GM23338 (cell line): ENCODE data around the gene CD99L2. TPM values are rescaled to one million over a fixed set of nuclear protein-coding genes. Genes with fewer than 3 reads are reported as not detected.

ENCODE experiments used
- ATAC-seq: fragments of 200-7000 bp; cut with Tn5 transposase; 3 replicates; pipeline ENCODE4 v1.9.1; 2020
- DNase-seq: peaks from one replicate; pipeline ENCODE4 v3.0.0-alpha.2; 2015; ENCODE audit warnings: low spot score
- H2AFZ ChIP-seq: fragments of 200-600 bp; sonication (generic); 2 replicates; pipeline ENCODE4 v1.8.0; 2016; ENCODE audit warnings: antibody characterized with exemption, mild to moderate bottlenecking, moderate library complexity
- H3F3A ChIP-seq: fragments of 200-600 bp; sonication (generic); replicated peaks from 2 replicates; pipeline ENCODE4 v1.8.0; 2017; ENCODE audit warnings: antibody characterized with exemption, mixed run types, low read depth
- H3K27ac ChIP-seq: fragments of 200-600 bp; sonication (generic); 2 replicates; pipeline ENCODE4 v1.6.1; 2016; ENCODE audit warnings: low read depth
- H3K27me3 ChIP-seq: fragments of 200-600 bp; sonication (generic); 2 replicates; pipeline ENCODE4 v1.8.0; 2016; ENCODE audit warnings: mild to moderate bottlenecking, mixed run types, moderate library complexity; ENCODE audit not compliant: insufficient read depth
- H3K36me3 ChIP-seq: fragments of 200-600 bp; sonication (generic); 2 replicates; pipeline ENCODE4 v1.8.0; 2016; ENCODE audit warnings: mild to moderate bottlenecking; ENCODE audit not compliant: insufficient read depth
- H3K4me1 ChIP-seq: fragments of 200-600 bp; sonication (generic); 2 replicates; pipeline ENCODE4 v1.8.0; 2016; ENCODE audit warnings: mild to moderate bottlenecking, moderate library complexity; ENCODE audit not compliant: insufficient read depth
- H3K4me2 ChIP-seq: fragments of 200-600 bp; sonication (generic); 2 replicates; pipeline ENCODE4 v1.7.1; 2017; ENCODE audit warnings: mixed run types
- H3K4me3 ChIP-seq: fragments of 200-600 bp; sonication (generic); 2 replicates; pipeline ENCODE4 v1.6.1; 2016; ENCODE audit warnings: mixed run types
- H3K79me2 ChIP-seq: fragments of 200-600 bp; sonication (generic); replicated peaks from 2 replicates; pipeline ENCODE4 v1.8.0; 2017; ENCODE audit warnings: mild to moderate bottlenecking; ENCODE audit not compliant: insufficient read depth
- H3K9me2 ChIP-seq: fragments of 200-600 bp; sonication (generic); 2 replicates; pipeline ENCODE4 v1.8.0; 2017; ENCODE audit not compliant: insufficient read depth
- H4K20me1 ChIP-seq: fragments of 200-600 bp; sonication (generic); replicated peaks from 2 replicates; pipeline ENCODE4 v1.8.0; 2017; ENCODE audit warnings: mild to moderate bottlenecking; ENCODE audit not compliant: insufficient read depth
- H3K27ac Mint-ChIP-seq: 2 replicates; pipeline ENCODE4 v1.8.0; 2020; ENCODE audit warnings: inconsistent platforms, mild to moderate bottlenecking, moderate library complexity, mixed read lengths
- H3K27me3 Mint-ChIP-seq: 3 replicates; pipeline ENCODE4 v1.8.0; 2022; ENCODE audit warnings: low read depth, mild to moderate bottlenecking, moderate library complexity, mixed read lengths, inconsistent platforms; ENCODE audit not compliant: insufficient read depth, poor library complexity
- H3K36me3 Mint-ChIP-seq: 3 replicates; pipeline ENCODE4 v1.8.0; 2021; ENCODE audit warnings: low read depth, mild to moderate bottlenecking, inconsistent platforms, moderate library complexity, mixed read lengths
- H3K4me1 Mint-ChIP-seq: 3 replicates; pipeline ENCODE4 v1.8.0; 2020; ENCODE audit warnings: mild to moderate bottlenecking, inconsistent platforms, mixed read lengths
- H3K4me3 Mint-ChIP-seq: 3 replicates; pipeline ENCODE4 v1.8.0; 2021; ENCODE audit warnings: moderate library complexity, mild to moderate bottlenecking, inconsistent platforms, mixed read lengths
- H3K9me3 Mint-ChIP-seq: 3 replicates; pipeline ENCODE4 v1.8.0; 2020; ENCODE audit warnings: moderate library complexity, mild to moderate bottlenecking, inconsistent platforms, mixed read lengths
- CREB1 ChIP-seq: fragments of 250-450 bp; sonication (Bioruptor Pico); IDR thresholded peaks from 2 replicates; pipeline ENCODE4 v1.5.0; 2020; ENCODE audit warnings: low read depth, mild to moderate bottlenecking, moderate library complexity
- ETS1 ChIP-seq: IDR thresholded peaks from 2 replicates; pipeline ENCODE4 v1.6.1; 2016; ENCODE audit warnings: antibody characterized with exemption
- EZH2 ChIP-seq: fragments of 200-600 bp; sonication (generic); IDR thresholded peaks from one replicate; pipeline ENCODE4 v1.8.0; 2017; ENCODE audit warnings: antibody characterized with exemption, mild to moderate bottlenecking, low read depth; ENCODE audit not compliant: unreplicated experiment
- EZH2phosphoT487 ChIP-seq: fragments of 200-600 bp; sonication (generic); IDR thresholded peaks from one replicate; pipeline ENCODE4 v1.8.1; 2018; ENCODE audit warnings: antibody characterized with exemption; ENCODE audit not compliant: unreplicated experiment
- NANOG ChIP-seq: IDR thresholded peaks from 2 replicates; pipeline ENCODE4 v1.6.1; 2016; ENCODE audit warnings: antibody characterized with exemption, borderline replicate concordance
- POLR2AphosphoS5 ChIP-seq: IDR thresholded peaks from 2 replicates; pipeline ENCODE4 v1.6.1; 2016; ENCODE audit warnings: antibody characterized with exemption, low read depth
- REST ChIP-seq: IDR thresholded peaks from one replicate; pipeline ENCODE4 v1.6.1; 2018; ENCODE audit warnings: antibody characterized with exemption; ENCODE audit not compliant: unreplicated experiment
- STAT1 ChIP-seq: IDR thresholded peaks from one replicate; pipeline ENCODE4 v1.6.1; 2016; ENCODE audit warnings: antibody characterized with exemption; ENCODE audit not compliant: unreplicated experiment
- ZNF114 ChIP-seq: fragments of 250-450 bp; sonication (Bioruptor Pico); IDR thresholded peaks from 2 replicates; pipeline ENCODE4 v1.5.0; 2020; ENCODE audit warnings: mild to moderate bottlenecking, moderate library complexity
- ZNF331 ChIP-seq: fragments of 250-450 bp; sonication (Bioruptor Pico); IDR thresholded peaks from 2 replicates; pipeline ENCODE4 v1.5.0; 2020; ENCODE audit warnings: low read depth, mild to moderate bottlenecking, moderate library complexity
- polyA plus RNA-seq: library from polyadenylated mRNA; unstranded; fragments of >200 nt; fragmentation: Nextera tagmentation; extraction: Ambion mirVana; gene quantifications from 2 replicates; pipeline ENCODE4 v1.2.1, GENCODE V29; 2016
- total RNA-seq: library from RNA; depleted of rRNA; stranded (reverse); fragments of >200 nt; shearing (Covaris generic); gene quantifications from 2 replicates; pipeline ENCODE4 v1.2.3, GENCODE V29; 2014
- TF ChIP-seq, protein P1 (sequence below), 2 experiments: fragments of 200-600 bp in 1 of 2; sonication (generic) in 1 of 2; conservative IDR thresholded peaks; 2 replicates each; pipeline versions ENCODE4 v1.5.1 to v1.6.1; 2016 to 2017; ENCODE audit warnings: antibody characterized with exemption in 2 of 2, low read depth in 2 of 2, mild to moderate bottlenecking in 2 of 2, moderate library complexity in 1 of 2
- TF ChIP-seq, protein P2 (sequence below): fragments of 250-450 bp; sonication (Bioruptor Pico); IDR thresholded peaks from 2 replicates; pipeline ENCODE4 v1.5.0; 2020; ENCODE audit warnings: mild to moderate bottlenecking, moderate library complexity

The CD99L2 gene
- total and polyA plus RNA-seq, 2 experiments from 2014 or later = 2.6 to 6.4 TPM

GRCh38 chrX:150847088-150847487, 51.4 kb downstream of the CD99L2 start:
- no peaks in the 10 kb centered on the region for H3K27me3 ChIP-seq
- no peaks in the 10 kb centered on the region for H4K20me1 ChIP-seq
- H3K79me2 ChIP-seq = no peaks in the 10 kb centered on the region; the same call in 1 of the 2 replicates
- H2AFZ ChIP-seq = no peak overlapping the region
- H3K27ac ChIP-seq = no peak overlapping the region
- H3K36me3 ChIP-seq = no peaks in the 10 kb centered on the region
- H3K4me1 Mint-ChIP-seq = peaks cover 12% of the 10 kb centered on the region; the same call in 2 of the 3 replicates
- ATAC-seq (no peak), DNase-seq (no peak)
- no peaks in the 10 kb centered on the region for H3K4me1 ChIP-seq
- no peak overlapping the region for H3K4me2 ChIP-seq
- no peaks in the 10 kb centered on the region for H3K9me3 Mint-ChIP-seq
- H3K9me2 ChIP-seq = no peaks in the 10 kb centered on the region
- H3K27ac Mint-ChIP-seq = no peak overlapping the region
- no peak overlapping the region for H3K4me3 ChIP-seq
- TF ChIP-seq EZH2 (no peak), NANOG (no peak), ETS1 (no peak), ZNF114 (no peak), REST (no peak), EZH2phosphoT487 (no peak), STAT1 (no peak), ZNF331 (no peak), POLR2AphosphoS5 (no peak), CREB1 (CRISPR knock-in tag) (no peak)
- TF ChIP-seq, protein P1, sequence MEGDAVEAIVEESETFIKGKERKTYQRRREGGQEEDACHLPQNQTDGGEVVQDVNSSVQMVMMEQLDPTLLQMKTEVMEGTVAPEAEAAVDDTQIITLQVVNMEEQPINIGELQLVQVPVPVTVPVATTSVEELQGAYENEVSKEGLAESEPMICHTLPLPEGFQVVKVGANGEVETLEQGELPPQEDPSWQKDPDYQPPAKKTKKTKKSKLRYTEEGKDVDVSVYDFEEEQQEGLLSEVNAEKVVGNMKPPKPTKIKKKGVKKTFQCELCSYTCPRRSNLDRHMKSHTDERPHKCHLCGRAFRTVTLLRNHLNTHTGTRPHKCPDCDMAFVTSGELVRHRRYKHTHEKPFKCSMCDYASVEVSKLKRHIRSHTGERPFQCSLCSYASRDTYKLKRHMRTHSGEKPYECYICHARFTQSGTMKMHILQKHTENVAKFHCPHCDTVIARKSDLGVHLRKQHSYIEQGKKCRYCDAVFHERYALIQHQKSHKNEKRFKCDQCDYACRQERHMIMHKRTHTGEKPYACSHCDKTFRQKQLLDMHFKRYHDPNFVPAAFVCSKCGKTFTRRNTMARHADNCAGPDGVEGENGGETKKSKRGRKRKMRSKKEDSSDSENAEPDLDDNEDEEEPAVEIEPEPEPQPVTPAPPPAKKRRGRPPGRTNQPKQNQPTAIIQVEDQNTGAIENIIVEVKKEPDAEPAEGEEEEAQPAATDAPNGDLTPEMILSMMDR (conservative IDR thresholded peaks at IDR 0.05; ENCODE audit: low read depth in 2 of 2) = no peak
- TF ChIP-seq, protein P2, sequence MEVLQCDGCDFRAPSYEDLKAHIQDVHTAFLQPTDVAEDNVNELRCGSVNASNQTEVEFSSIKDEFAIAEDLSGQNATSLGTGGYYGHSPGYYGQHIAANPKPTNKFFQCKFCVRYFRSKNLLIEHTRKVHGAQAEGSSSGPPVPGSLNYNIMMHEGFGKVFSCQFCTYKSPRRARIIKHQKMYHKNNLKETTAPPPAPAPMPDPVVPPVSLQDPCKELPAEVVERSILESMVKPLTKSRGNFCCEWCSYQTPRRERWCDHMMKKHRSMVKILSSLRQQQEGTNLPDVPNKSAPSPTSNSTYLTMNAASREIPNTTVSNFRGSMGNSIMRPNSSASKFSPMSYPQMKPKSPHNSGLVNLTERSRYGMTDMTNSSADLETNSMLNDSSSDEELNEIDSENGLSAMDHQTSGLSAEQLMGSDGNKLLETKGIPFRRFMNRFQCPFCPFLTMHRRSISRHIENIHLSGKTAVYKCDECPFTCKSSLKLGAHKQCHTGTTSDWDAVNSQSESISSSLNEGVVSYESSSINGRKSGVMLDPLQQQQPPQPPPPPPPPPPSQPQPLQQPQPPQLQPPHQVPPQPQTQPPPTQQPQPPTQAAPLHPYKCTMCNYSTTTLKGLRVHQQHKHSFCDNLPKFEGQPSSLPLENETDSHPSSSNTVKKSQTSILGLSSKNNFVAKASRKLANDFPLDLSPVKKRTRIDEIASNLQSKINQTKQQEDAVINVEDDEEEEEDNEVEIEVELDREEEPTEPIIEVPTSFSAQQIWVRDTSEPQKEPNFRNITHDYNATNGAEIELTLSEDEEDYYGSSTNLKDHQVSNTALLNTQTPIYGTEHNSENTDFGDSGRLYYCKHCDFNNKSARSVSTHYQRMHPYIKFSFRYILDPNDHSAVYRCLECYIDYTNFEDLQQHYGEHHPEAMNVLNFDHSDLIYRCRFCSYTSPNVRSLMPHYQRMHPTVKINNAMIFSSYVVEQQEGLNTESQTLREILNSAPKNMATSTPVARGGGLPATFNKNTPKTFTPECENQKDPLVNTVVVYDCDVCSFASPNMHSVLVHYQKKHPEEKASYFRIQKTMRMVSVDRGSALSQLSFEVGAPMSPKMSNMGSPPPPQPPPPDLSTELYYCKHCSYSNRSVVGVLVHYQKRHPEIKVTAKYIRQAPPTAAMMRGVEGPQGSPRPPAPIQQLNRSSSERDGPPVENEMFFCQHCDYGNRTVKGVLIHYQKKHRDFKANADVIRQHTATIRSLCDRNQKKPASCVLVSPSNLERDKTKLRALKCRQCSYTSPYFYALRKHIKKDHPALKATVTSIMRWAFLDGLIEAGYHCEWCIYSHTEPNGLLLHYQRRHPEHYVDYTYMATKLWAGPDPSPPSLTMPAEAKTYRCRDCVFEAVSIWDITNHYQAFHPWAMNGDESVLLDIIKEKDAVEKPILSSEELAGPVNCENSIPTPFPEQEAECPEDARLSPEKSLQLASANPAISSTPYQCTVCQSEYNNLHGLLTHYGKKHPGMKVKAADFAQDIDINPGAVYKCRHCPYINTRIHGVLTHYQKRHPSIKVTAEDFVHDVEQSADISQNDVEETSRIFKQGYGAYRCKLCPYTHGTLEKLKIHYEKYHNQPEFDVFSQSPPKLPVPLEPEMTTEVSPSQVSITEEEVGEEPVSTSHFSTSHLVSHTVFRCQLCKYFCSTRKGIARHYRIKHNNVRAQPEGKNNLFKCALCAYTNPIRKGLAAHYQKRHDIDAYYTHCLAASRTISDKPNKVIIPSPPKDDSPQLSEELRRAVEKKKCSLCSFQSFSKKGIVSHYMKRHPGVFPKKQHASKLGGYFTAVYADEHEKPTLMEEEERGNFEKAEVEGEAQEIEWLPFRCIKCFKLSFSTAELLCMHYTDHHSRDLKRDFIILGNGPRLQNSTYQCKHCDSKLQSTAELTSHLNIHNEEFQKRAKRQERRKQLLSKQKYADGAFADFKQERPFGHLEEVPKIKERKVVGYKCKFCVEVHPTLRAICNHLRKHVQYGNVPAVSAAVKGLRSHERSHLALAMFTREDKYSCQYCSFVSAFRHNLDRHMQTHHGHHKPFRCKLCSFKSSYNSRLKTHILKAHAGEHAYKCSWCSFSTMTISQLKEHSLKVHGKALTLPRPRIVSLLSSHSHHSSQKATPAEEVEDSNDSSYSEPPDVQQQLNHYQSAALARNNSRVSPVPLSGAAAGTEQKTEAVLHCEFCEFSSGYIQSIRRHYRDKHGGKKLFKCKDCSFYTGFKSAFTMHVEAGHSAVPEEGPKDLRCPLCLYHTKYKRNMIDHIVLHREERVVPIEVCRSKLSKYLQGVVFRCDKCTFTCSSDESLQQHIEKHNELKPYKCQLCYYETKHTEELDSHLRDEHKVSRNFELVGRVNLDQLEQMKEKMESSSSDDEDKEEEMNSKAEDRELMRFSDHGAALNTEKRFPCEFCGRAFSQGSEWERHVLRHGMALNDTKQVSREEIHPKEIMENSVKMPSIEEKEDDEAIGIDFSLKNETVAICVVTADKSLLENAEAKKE (CRISPR knock-in tag) = no peak
- H3K27me3 Mint-ChIP-seq = peaks cover 2% of the 10 kb centered on the region
- no peak overlapping the region for H3K4me3 Mint-ChIP-seq
- no peaks in the 10 kb centered on the region for H3K36me3 Mint-ChIP-seq
- H3F3A ChIP-seq = no peaks in the 10 kb centered on the region
